ENCODE data around the gene CEACAM18.

- TF ChIP-seq CTCF (IDR thresholded peaks at IDR 0.05; ENCODE audit: low read depth, low read length) (no peak), POLR2A (IDR thresholded peaks at IDR 0.05; ENCODE audit: extremely low read depth, insufficient read length) (no peak)
Measured at GRCh38 chr19:51539821-51540366, 61.6 kb downstream of the CEACAM18 start.
